Choroid plexus epithelial cell (primary cell): Measurements from ENCODE around the gene REEP3.
"Not testable (repeated sequence)": the region's sequence is repeated elsewhere in the genome, so short reads cannot be mapped to it uniquely, and the experiment has no call there.

Source experiments
- DNase-seq: peaks from one replicate; pipeline ENCODE4 v3.0.0-alpha.2; 2010; ENCODE audit warnings: low read depth
- H3K4me3 ChIP-seq: 2 replicates; pipeline ENCODE4 v1.5.1; 2011; ENCODE audit warnings: low read depth, mild to moderate bottlenecking, control low read depth, low read length, moderate library complexity
- TF ChIP-seq, protein P1 (sequence below): conservative IDR thresholded peaks from 2 replicates; pipeline ENCODE4 v1.5.1; 2011; ENCODE audit warnings: low read depth, mild to moderate bottlenecking, control low read depth, inconsistent platforms, low read length, moderate library complexity

The REEP3 gene

DNA sequence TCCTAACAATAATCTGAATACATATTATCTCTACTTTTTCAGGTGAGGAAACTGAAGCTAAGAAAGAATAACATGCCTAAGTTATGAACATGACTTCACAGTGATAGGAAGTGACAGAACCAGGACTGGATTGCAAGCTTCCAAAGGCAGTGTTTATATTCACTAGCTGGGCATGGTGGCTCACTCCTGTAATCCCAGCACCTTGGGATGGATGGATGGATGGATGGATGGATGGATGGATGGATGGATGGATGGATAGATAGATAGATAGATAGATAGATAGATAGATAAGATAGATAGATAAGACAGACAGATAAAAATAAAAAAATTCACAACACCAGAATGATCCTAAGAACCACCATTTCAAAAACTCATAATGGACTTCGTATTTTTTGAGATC, 37.2 kb upstream of the REEP3 start:
- TF ChIP-seq, protein P1, sequence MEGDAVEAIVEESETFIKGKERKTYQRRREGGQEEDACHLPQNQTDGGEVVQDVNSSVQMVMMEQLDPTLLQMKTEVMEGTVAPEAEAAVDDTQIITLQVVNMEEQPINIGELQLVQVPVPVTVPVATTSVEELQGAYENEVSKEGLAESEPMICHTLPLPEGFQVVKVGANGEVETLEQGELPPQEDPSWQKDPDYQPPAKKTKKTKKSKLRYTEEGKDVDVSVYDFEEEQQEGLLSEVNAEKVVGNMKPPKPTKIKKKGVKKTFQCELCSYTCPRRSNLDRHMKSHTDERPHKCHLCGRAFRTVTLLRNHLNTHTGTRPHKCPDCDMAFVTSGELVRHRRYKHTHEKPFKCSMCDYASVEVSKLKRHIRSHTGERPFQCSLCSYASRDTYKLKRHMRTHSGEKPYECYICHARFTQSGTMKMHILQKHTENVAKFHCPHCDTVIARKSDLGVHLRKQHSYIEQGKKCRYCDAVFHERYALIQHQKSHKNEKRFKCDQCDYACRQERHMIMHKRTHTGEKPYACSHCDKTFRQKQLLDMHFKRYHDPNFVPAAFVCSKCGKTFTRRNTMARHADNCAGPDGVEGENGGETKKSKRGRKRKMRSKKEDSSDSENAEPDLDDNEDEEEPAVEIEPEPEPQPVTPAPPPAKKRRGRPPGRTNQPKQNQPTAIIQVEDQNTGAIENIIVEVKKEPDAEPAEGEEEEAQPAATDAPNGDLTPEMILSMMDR: no peak
- no peak overlapping the region for H3K4me3 ChIP-seq
- DNase-seq: no peak

DNA sequence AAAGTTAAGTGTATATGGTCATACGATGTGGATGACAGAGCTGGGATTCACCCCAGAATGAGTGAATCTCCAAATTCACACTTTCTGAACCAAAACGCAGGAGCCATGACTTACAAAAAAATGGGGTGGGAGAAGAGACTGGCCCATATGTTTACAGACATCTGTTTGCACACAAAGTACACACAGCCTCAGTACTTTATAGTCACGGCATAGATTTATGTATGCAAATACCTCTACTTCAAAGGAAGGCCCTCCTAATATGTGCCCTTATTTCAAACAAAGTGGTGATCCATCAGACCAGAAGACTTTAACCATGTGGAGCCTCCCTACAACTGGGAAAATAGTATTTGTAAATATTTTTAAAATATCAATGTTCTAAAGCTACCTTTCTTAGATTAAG, 33.2 kb upstream of the REEP3 start:
- TF ChIP-seq, protein P1: no peak
- no peak overlapping the region for H3K4me3 ChIP-seq
- DNase-seq: no peak

DNA sequence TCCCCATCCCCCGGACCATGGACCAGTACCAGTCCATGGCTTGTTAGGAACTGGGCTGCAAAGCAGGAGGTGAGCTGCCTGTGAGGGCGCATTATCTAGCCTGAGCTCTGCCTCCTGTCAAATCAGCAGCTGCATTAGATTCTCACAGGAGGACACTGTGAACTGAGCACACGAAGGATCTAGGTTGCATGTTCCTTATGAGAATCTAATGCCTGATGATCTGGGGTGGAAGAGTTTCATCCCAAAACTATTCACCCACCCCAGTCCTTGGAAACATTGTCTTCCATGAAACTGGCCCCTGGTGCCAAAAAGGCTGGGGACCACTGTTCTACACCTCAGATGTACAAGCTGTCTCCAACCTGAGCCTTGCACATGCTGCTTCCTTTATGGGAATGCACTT, 31.4 kb upstream of the REEP3 start:
- no peak for DNase-seq
- H3K4me3 ChIP-seq: no peak overlapping the region
- TF ChIP-seq, protein P1: no peak

DNA sequence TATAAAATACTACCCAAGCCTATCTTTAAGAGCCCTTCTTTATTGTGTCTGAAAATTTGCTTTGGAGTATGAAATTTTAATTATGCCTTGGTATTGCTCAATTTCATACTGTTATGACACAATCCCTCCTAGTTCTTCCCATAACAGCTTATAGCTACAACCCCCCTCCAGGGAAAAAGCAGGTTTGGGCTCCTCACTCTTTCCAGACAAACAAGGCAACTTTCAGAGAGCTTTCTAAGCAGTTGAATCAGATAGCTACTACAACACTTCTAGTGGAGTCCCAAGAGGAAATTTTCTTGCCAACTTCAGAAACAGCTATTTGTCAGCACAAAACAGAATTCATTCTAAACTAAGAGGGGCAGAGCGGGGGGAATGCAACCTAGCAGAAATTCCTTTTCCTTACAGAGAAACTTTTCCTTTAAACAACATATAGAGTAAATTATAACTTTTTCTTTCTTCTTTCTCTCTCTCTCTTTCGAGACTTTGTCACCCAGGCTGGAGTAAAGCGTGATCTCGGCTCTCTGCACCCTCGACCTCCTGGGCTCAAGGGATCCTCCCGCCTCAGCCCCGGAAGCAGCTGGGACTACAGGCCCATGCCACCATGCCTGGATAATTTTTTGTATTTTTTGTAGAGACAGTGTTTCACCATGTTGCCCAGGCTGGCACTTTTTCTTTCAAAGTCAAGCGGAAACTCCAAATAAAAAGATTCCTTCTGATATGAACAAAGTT, 29.4 kb upstream of the REEP3 start:
- TF ChIP-seq, protein P1: no peak
- peak; percentile 93 for DNase-seq
- no peak overlapping the region for H3K4me3 ChIP-seq

DNA sequence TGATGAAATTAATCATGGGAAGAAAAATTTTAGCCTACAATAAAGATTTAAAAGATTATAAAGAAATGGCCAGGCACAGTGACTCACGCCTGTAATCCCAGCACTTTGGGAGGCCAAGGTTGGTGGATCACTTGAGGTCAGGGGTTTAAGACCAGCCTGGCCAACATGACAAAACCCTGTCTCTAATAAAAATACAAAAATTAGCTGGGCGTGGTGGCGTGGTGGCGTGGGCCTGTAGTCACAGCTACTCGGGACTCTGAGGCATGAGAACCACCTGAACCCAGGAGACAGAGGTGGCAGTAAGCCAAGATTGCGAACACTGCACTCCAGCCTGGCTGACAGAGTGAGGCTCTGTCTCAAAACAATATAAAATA, 28.9 kb upstream of the REEP3 start:
- peak; percentile 37 for DNase-seq
- H3K4me3 ChIP-seq: not testable (repeated sequence)

DNA sequence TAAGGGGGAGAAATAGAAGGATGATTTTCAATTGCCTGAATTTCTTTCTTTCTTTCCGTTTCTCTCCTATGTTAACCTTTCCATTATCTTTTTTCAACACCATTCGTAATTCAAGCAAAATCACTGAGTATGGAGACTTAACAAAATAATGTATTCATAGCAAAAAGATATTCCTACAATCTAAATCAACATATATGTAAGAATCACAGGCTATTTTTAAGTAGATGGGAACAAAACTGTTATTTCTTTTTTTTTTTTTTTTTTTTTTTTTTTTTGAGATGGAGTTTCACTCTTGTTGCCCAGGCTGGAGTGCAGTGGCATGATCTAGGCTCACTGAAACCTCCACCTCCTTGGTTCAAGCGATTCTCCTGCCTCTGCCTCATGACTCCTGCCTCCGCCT, 28.2 kb upstream of the REEP3 start:
- no peak for DNase-seq
- TF ChIP-seq, protein P1: no peak
- no peak overlapping the region for H3K4me3 ChIP-seq

DNA sequence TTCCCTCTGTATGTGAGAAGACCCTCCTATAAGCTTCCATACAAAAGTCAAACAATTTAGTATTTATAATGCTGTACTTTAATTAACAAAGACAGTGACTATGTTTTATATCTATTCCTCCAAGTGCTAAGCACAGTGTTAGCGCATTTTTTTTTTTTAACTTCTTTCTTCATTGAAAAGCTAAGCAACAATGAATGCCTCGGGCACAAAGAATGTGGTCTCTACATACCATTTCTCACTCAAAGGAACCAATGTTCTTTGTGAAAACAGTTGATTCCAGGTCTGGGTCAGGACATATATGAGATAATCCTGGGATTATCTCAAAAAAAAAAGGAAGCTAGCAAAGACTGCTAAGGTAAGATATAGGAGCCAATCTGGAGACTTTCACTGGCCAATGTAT, 26.2 kb upstream of the REEP3 start:
- DNase-seq: no peak
- TF ChIP-seq, protein P1: no peak
- no peak overlapping the region for H3K4me3 ChIP-seq

DNA sequence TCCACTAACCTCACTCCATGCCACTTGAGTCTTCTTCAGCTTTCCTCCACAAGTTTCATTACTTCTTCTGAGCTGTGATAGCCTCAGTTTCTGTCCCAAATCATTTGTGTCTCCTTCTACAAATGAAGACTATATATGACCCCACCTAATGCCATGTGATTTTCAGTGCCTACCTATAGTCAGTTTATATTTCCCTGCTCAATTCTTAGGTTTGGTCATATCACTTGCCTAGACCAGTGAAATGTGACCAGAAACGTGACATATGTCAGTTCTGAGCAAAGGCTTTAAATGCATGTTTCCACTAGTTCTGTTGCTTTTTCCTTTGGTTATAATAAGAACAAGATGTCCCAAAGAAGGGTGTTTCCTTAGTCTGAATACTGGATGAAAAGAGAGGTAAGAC, 24.6 kb upstream of the REEP3 start:
- no peak overlapping the region for H3K4me3 ChIP-seq
- TF ChIP-seq, protein P1: no peak
- DNase-seq: no peak
